ENCODE results near the gene THRB. TPM values are rescaled to one million over a fixed set of nuclear protein-coding genes. Genes with fewer than 3 reads are reported as not detected.

The THRB gene
- total and polyA plus RNA-seq, 2 experiments from 2014 or later, result 26.8 to 60.0 TPM

DNA sequence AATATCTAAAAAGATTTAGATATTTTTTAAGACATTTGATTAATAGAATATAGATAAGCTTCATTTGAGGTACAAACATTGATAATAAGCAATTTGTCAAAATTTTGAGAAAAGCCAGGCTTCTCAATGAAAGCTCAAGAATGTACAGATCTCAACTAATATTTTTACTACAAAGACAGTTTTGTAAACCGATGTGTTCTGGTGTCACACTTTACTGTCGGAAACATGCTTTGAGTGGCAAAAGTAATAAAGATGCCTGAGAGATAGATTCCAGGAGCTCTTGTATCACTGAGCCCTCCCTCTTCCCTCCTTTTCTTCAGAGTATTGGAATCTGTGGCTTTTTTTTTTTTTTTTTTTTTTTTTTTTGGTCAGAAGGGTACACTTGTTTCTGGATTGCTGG, 45.0 kb upstream of the THRB start:
- 63% methylated on average over 2 of the region's 2 CpGs for WGBS (ENCODE audit: low lambda C conversion rate, missing lambda C conversion rate)
- H2AFZ ChIP-seq, result no peak overlapping the region
- no peak overlapping the region for H3K4me3 ChIP-seq
- peaks cover 6% of the 10 kb centered on the region for H3K4me1 ChIP-seq (ENCODE audit: insufficient read depth)
- no peak overlapping the region for H3K27ac ChIP-seq
- H3K9me2 ChIP-seq (replicated peaks; ENCODE audit: insufficient read depth), result no peaks in the 10 kb centered on the region
- no peak for TF ChIP-seq EZH2 (IDR thresholded peaks at IDR 0.05; ENCODE audit: borderline replicate concordance)
- TF ChIP-seq CTCF (IDR thresholded peaks at IDR 0.05; ENCODE audit: poor library complexity), result no peak
- TF ChIP-seq EZH2phosphoT487 (IDR thresholded peaks at IDR 0.05; ENCODE audit: low read depth, severe bottlenecking, unreplicated experiment), result no peak
- DNase-seq (ENCODE audit: low spot score), result no peak
- H3K36me3 ChIP-seq (replicated peaks; ENCODE audit: insufficient read depth, low read depth), result no peaks in the 10 kb centered on the region
- no peak overlapping the region for H3K4me2 ChIP-seq
- H3K79me2 ChIP-seq, result no peaks in the 10 kb centered on the region
- no peaks in the 10 kb centered on the region for H3K9me3 ChIP-seq (ENCODE audit: low read depth)
- no peaks in the 10 kb centered on the region for H4K20me1 ChIP-seq (ENCODE audit: insufficient read depth, poor library complexity, severe bottlenecking)
- H3K27me3 ChIP-seq, result no peaks in the 10 kb centered on the region

DNA sequence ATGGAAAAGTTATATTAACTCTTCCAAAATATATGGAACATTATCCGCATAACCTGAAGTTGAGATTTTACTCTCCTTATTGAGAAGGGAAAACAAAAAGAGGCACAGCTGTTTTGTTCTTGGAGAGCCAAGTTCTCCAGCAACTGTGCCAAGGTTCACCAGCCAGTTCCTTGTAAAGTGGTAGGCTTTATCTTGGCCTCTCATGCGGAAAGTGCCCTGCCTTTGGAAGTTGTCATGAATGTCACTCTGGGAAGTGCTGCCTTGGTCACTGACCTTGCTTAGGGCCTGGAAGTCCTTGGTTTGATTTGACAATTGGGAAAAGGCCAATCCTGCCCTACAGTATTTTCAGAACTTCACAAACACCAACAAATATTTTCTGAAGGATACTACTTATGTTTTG, 44.2 kb upstream of the THRB start:
- DNase-seq (ENCODE audit: low spot score), result no peak

GRCh38 chr3:24533561-24534193, 39.0 kb upstream of the THRB start:
- WGBS (ENCODE audit: low lambda C conversion rate, missing lambda C conversion rate), result 68% methylated on average over 10 of the region's 10 CpGs
- no peak for DNase-seq (ENCODE audit: low spot score)
- H3K27ac ChIP-seq, result no peak overlapping the region
- H3K36me3 ChIP-seq (replicated peaks; ENCODE audit: insufficient read depth, low read depth), result no peaks in the 10 kb centered on the region
- TF ChIP-seq CTCF (IDR thresholded peaks at IDR 0.05; ENCODE audit: poor library complexity) (no peak), EZH2phosphoT487 (IDR thresholded peaks at IDR 0.05; ENCODE audit: low read depth, severe bottlenecking, unreplicated experiment) (no peak), EZH2 (IDR thresholded peaks at IDR 0.05; ENCODE audit: borderline replicate concordance) (no peak)
- H3K27me3 ChIP-seq, result no peaks in the 10 kb centered on the region
- no peak overlapping the region for H3K4me2 ChIP-seq
- H4K20me1 ChIP-seq (ENCODE audit: insufficient read depth, poor library complexity, severe bottlenecking), result no peaks in the 10 kb centered on the region
- H2AFZ ChIP-seq, result no peak overlapping the region
- H3K9me3 ChIP-seq (ENCODE audit: low read depth), result no peaks in the 10 kb centered on the region
- H3K79me2 ChIP-seq, result no peaks in the 10 kb centered on the region
- H3K4me3 ChIP-seq, result no peak overlapping the region
- H3K4me1 ChIP-seq (ENCODE audit: insufficient read depth), result no peaks in the 10 kb centered on the region
- no peaks in the 10 kb centered on the region for H3K9me2 ChIP-seq (replicated peaks; ENCODE audit: insufficient read depth)

More for the DNA sequence above, 44.2 kb upstream of the THRB start:
- TF ChIP-seq EZH2 (IDR thresholded peaks at IDR 0.05; ENCODE audit: borderline replicate concordance), result no peak
- TF ChIP-seq CTCF (IDR thresholded peaks at IDR 0.05; ENCODE audit: poor library complexity), result no peak
- no peak for TF ChIP-seq EZH2phosphoT487 (IDR thresholded peaks at IDR 0.05; ENCODE audit: low read depth, severe bottlenecking, unreplicated experiment)
- Histone ChIP-seq H3K79me2 (no peaks in the 10 kb centered on the region), H3K36me3 (replicated peaks; ENCODE audit: insufficient read depth, low read depth) (no peaks in the 10 kb centered on the region), H3K4me2 (no peak overlapping the region), H3K9me2 (replicated peaks; ENCODE audit: insufficient read depth) (no peaks in the 10 kb centered on the region), H3K9me3 (ENCODE audit: low read depth) (no peaks in the 10 kb centered on the region), H3K4me3 (no peak overlapping the region), H3K27me3 (no peaks in the 10 kb centered on the region), H3K27ac (no peak overlapping the region), H3K4me1 (ENCODE audit: insufficient read depth) (peaks cover 6% of the 10 kb centered on the region), H4K20me1 (ENCODE audit: insufficient read depth, poor library complexity, severe bottlenecking) (no peaks in the 10 kb centered on the region), H2AFZ (no peak overlapping the region)
- 96% methylated on average over 2 of the region's 2 CpGs for WGBS (ENCODE audit: low lambda C conversion rate, missing lambda C conversion rate)
